ENCODE measurements around the gene WNT16. TPM values are rescaled to one million over a fixed set of nuclear protein-coding genes. Genes with fewer than 3 reads are reported as not detected.

WNT16 gene
- total RNA-seq (2014; rRNA removed; shearing (Covaris generic); ENCODE audit: low replicate concordance) = not detected in 2 replicates

GRCh38 chr7:121328508-121329190 is at the start of gene WNT16:
WNT16 (plus strand) TSS chr7:121329000; CDS start chr7:121329293, 293 bp downstream.
- Histone ChIP-seq H3K79me2 (ENCODE audit: low read length) (no peaks in the 10 kb centered on the region), H3K4me3 (ENCODE audit: low read length) (no peak within 1 kb of the TSS), H4K20me1 (ENCODE audit: insufficient read depth, low read depth, low read length) (no peaks in the 10 kb centered on the region), H2AFZ (ENCODE audit: low read length) (no peak within 1 kb of the TSS), H3K4me2 (ENCODE audit: low read depth, low read length, poor library complexity, severe bottlenecking) (no peak within 1 kb of the TSS), H3K4me1 (ENCODE audit: low read length) (no peaks in the 10 kb centered on the region), H3K27ac (ENCODE audit: low read length) (no peak within 1 kb of the TSS), H3K9me2 (replicated peaks; ENCODE audit: insufficient read depth, low read length) (no peaks in the 10 kb centered on the region), H3K9me3 (ENCODE audit: low read length) (no peaks in the 10 kb centered on the region), H3K27me3 (ENCODE audit: low read length) (no peaks in the 10 kb centered on the region), H3K36me3 (ENCODE audit: insufficient read depth, low read length) (no peaks in the 10 kb centered on the region), H3K9ac (ENCODE audit: low read length) (no peak within 1 kb of the TSS)
- DNase-seq = no peak

DNA sequence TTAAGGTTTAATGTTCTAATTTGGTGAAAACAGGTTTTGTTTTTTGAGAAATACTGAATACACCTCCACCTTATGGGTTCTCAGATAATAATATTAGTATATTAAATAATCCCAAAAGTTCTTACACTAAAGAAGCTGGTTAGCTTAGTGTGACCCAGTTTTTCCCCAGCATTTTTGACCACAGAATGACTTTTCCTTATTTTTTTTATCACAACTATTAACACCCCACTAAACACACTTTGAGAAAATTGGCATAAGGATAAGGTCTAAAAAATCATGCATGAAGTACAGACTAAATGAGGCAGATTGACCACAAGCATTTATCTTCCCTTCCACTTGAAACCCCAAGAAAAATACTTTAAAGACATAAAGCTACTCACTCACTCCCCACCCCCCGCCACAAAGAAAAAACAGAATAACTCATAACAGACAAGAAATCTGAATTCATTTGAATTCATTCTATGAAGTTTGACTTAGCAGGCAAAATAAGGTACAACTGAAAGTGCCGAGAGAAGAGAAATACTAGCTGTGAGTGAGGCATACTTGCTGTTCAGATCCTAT is 49.7 kb upstream of the WNT16 start:
- no peaks in the 10 kb centered on the region for H3K4me1 ChIP-seq (ENCODE audit: low read length)
- no peak overlapping the region for H2AFZ ChIP-seq (ENCODE audit: low read length)
- no peaks in the 10 kb centered on the region for H3K9me2 ChIP-seq (replicated peaks; ENCODE audit: insufficient read depth, low read length)
- no peaks in the 10 kb centered on the region for H3K9me3 ChIP-seq (ENCODE audit: low read length)
- H3K4me2 ChIP-seq (ENCODE audit: low read depth, low read length, poor library complexity, severe bottlenecking) = no peak overlapping the region
- H3K4me3 ChIP-seq (ENCODE audit: low read length) = no peak overlapping the region
- H3K27ac ChIP-seq (ENCODE audit: low read length) = no peak overlapping the region
- no peaks in the 10 kb centered on the region for H3K79me2 ChIP-seq (ENCODE audit: low read length)
- no peak for DNase-seq
- H3K36me3 ChIP-seq (ENCODE audit: insufficient read depth, low read length) = no peaks in the 10 kb centered on the region
- H3K9ac ChIP-seq (ENCODE audit: low read length) = no peak overlapping the region
- no peaks in the 10 kb centered on the region for H4K20me1 ChIP-seq (ENCODE audit: insufficient read depth, low read depth, low read length)
- no peaks in the 10 kb centered on the region for H3K27me3 ChIP-seq (ENCODE audit: low read length)

- H3K36me3 ChIP-seq (ENCODE audit: insufficient read depth, low read length) = no peaks in the 10 kb centered on the region
- no peaks in the 10 kb centered on the region for H3K4me1 ChIP-seq (ENCODE audit: low read length)
- no peaks in the 10 kb centered on the region for H3K9me3 ChIP-seq (ENCODE audit: low read length)
- no peaks in the 10 kb centered on the region for H3K79me2 ChIP-seq (ENCODE audit: low read length)
- H3K27me3 ChIP-seq (ENCODE audit: low read length) = no peaks in the 10 kb centered on the region
- no peak overlapping the region for H3K4me3 ChIP-seq (ENCODE audit: low read length)
- H3K9ac ChIP-seq (ENCODE audit: low read length) = no peak overlapping the region
- H3K9me2 ChIP-seq (replicated peaks; ENCODE audit: insufficient read depth, low read length) = no peaks in the 10 kb centered on the region
- no peak overlapping the region for H3K27ac ChIP-seq (ENCODE audit: low read length)
- no peaks in the 10 kb centered on the region for H4K20me1 ChIP-seq (ENCODE audit: insufficient read depth, low read depth, low read length)
- H2AFZ ChIP-seq (ENCODE audit: low read length) = no peak overlapping the region
- H3K4me2 ChIP-seq (ENCODE audit: low read depth, low read length, poor library complexity, severe bottlenecking) = no peak overlapping the region
- DNase-seq = no peak
These were observed 49.0 kb upstream of the WNT16 start for GRCh38 chr7:121279822-121280221.

- no peak for DNase-seq
- Histone ChIP-seq H3K9me3 (ENCODE audit: low read length) (no peaks in the 10 kb centered on the region), H3K36me3 (ENCODE audit: insufficient read depth, low read length) (no peaks in the 10 kb centered on the region), H3K4me1 (ENCODE audit: low read length) (no peaks in the 10 kb centered on the region), H4K20me1 (ENCODE audit: insufficient read depth, low read depth, low read length) (no peaks in the 10 kb centered on the region), H3K9ac (ENCODE audit: low read length) (no peak overlapping the region), H3K4me2 (ENCODE audit: low read depth, low read length, poor library complexity, severe bottlenecking) (no peak overlapping the region), H3K27ac (ENCODE audit: low read length) (no peak overlapping the region), H3K27me3 (ENCODE audit: low read length) (no peaks in the 10 kb centered on the region), H2AFZ (ENCODE audit: low read length) (no peak overlapping the region), H3K9me2 (replicated peaks; ENCODE audit: insufficient read depth, low read length) (no peaks in the 10 kb centered on the region), H3K4me3 (ENCODE audit: low read length) (no peak overlapping the region), H3K79me2 (ENCODE audit: low read length) (no peaks in the 10 kb centered on the region)
These were observed 48.1 kb upstream of the WNT16 start for GRCh38 chr7:121280656-121281055.

- Histone ChIP-seq H2AFZ (ENCODE audit: low read length) (no peak overlapping the region), H4K20me1 (ENCODE audit: insufficient read depth, low read depth, low read length) (no peaks in the 10 kb centered on the region), H3K79me2 (ENCODE audit: low read length) (no peaks in the 10 kb centered on the region), H3K4me1 (ENCODE audit: low read length) (no peaks in the 10 kb centered on the region), H3K4me2 (ENCODE audit: low read depth, low read length, poor library complexity, severe bottlenecking) (no peak overlapping the region), H3K9me3 (ENCODE audit: low read length) (no peaks in the 10 kb centered on the region), H3K27me3 (ENCODE audit: low read length) (no peaks in the 10 kb centered on the region), H3K9ac (ENCODE audit: low read length) (no peak overlapping the region), H3K27ac (ENCODE audit: low read length) (no peak overlapping the region), H3K36me3 (ENCODE audit: insufficient read depth, low read length) (no peaks in the 10 kb centered on the region), H3K9me2 (replicated peaks; ENCODE audit: insufficient read depth, low read length) (no peaks in the 10 kb centered on the region), H3K4me3 (ENCODE audit: low read length) (no peak overlapping the region)
- no peak for DNase-seq
These were observed 46.7 kb upstream of the WNT16 start for GRCh38 chr7:121282129-121282528.

GRCh38 chr7:121285066-121285667 is 43.6 kb upstream of the WNT16 start:
- Histone ChIP-seq H4K20me1 (ENCODE audit: insufficient read depth, low read depth, low read length) (no peaks in the 10 kb centered on the region), H3K4me1 (ENCODE audit: low read length) (no peaks in the 10 kb centered on the region), H2AFZ (ENCODE audit: low read length) (no peak overlapping the region), H3K4me2 (ENCODE audit: low read depth, low read length, poor library complexity, severe bottlenecking) (no peak overlapping the region), H3K27ac (ENCODE audit: low read length) (no peak overlapping the region), H3K79me2 (ENCODE audit: low read length) (no peaks in the 10 kb centered on the region), H3K9ac (ENCODE audit: low read length) (no peak overlapping the region), H3K36me3 (ENCODE audit: insufficient read depth, low read length) (no peaks in the 10 kb centered on the region), H3K9me3 (ENCODE audit: low read length) (no peaks in the 10 kb centered on the region), H3K27me3 (ENCODE audit: low read length) (no peaks in the 10 kb centered on the region), H3K4me3 (ENCODE audit: low read length) (no peak overlapping the region), H3K9me2 (replicated peaks; ENCODE audit: insufficient read depth, low read length) (no peaks in the 10 kb centered on the region)
- DNase-seq = no peak

- DNase-seq = no peak
- Histone ChIP-seq H3K36me3 (ENCODE audit: insufficient read depth, low read length) (no peaks in the 10 kb centered on the region), H3K4me2 (ENCODE audit: low read depth, low read length, poor library complexity, severe bottlenecking) (no peak overlapping the region), H2AFZ (ENCODE audit: low read length) (no peak overlapping the region), H3K4me1 (ENCODE audit: low read length) (no peaks in the 10 kb centered on the region), H3K9me2 (replicated peaks; ENCODE audit: insufficient read depth, low read length) (no peaks in the 10 kb centered on the region), H3K9ac (ENCODE audit: low read length) (no peak overlapping the region), H3K9me3 (ENCODE audit: low read length) (no peaks in the 10 kb centered on the region), H3K27me3 (ENCODE audit: low read length) (no peaks in the 10 kb centered on the region), H4K20me1 (ENCODE audit: insufficient read depth, low read depth, low read length) (no peaks in the 10 kb centered on the region), H3K4me3 (ENCODE audit: low read length) (no peak overlapping the region), H3K27ac (ENCODE audit: low read length) (no peak overlapping the region), H3K79me2 (ENCODE audit: low read length) (no peaks in the 10 kb centered on the region)
These were observed 42.6 kb upstream of the WNT16 start for GRCh38 chr7:121286186-121286585.

GRCh38 chr7:121286742-121287734 is 41.8 kb upstream of the WNT16 start:
- no peaks in the 10 kb centered on the region for H3K36me3 ChIP-seq (ENCODE audit: insufficient read depth, low read length)
- DNase-seq = no peak

More at GRCh38 chr7:121286742-121287734, 41.8 kb upstream of the WNT16 start:
- Histone ChIP-seq H3K79me2 (ENCODE audit: low read length) (no peaks in the 10 kb centered on the region), H3K9me3 (ENCODE audit: low read length) (no peaks in the 10 kb centered on the region), H3K27me3 (ENCODE audit: low read length) (no peaks in the 10 kb centered on the region), H3K4me2 (ENCODE audit: low read depth, low read length, poor library complexity, severe bottlenecking) (no peak overlapping the region), H3K4me1 (ENCODE audit: low read length) (no peaks in the 10 kb centered on the region), H3K4me3 (ENCODE audit: low read length) (no peak overlapping the region), H3K27ac (ENCODE audit: low read length) (no peak overlapping the region), H4K20me1 (ENCODE audit: insufficient read depth, low read depth, low read length) (no peaks in the 10 kb centered on the region), H3K9ac (ENCODE audit: low read length) (no peak overlapping the region), H3K9me2 (replicated peaks; ENCODE audit: insufficient read depth, low read length) (no peaks in the 10 kb centered on the region), H2AFZ (ENCODE audit: low read length) (no peak overlapping the region)
